Thyroid gland (tissue), 4 donors: ENCODE measurements around the gene CDC42EP1.

ENCODE experiments used
- CTCF ChIP-seq, 6 experiments: fragments of 200-600 bp in 3 of 6; fragments of 450-650 bp in 3 of 6; sonication (generic) in 3 of 6; IDR thresholded peaks; one replicate each; pipeline ENCODE4 v1.5.1; 2016 to 2019; ENCODE audit warnings: antibody characterized with exemption in 6 of 6, mild to moderate bottlenecking in 2 of 6, inconsistent platforms in 1 of 6, moderate library complexity in 1 of 6
- POLR2A ChIP-seq, 2 donors: fragments of 450-650 bp; IDR thresholded peaks; one replicate each; pipeline ENCODE4 v1.6.1; 2017; ENCODE audit warnings: antibody characterized with exemption in 2 of 2, mild to moderate bottlenecking in 2 of 2, moderate library complexity in 1 of 2

GRCh38 chr22:37518509-37519267, 41.6 kb upstream of the CDC42EP1 start:
- TF ChIP-seq CTCF (IDR thresholded peaks at IDR 0.05) (no peak), POLR2A (IDR thresholded peaks at IDR 0.05) (no peak)
